Measurements from ENCODE around the gene WTIP.

Gene WTIP

DNA sequence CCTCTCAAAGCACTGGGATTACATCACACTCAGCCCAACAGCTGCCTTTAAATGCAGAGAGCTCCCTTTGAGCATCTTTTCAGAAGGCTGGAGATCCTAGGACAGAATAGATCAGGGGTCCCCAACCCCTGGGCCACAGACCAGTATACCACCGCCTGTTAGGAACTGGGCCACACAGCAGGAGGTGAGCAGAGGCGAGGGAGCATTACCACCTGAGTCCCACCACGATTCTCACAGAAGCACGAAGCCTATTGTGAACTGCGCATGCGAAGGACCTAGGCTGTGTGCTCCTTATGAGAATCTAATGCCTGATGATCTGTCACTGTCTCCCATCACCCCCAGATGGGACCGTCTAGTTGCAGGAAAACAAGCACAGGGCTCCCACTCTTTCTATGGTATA, 2.2 kb upstream of the WTIP start:
- no peak for DNase-seq (ENCODE audit: low spot score)

GRCh38 chr19:34480491-34480890, 1.1 kb upstream of the WTIP start:
- DNase-seq (ENCODE audit: low spot score): no peak

GRCh38 chr19:34481861-34482379, 362 bp downstream of the WTIP start:
- no peak for DNase-seq (ENCODE audit: low spot score)

DNA sequence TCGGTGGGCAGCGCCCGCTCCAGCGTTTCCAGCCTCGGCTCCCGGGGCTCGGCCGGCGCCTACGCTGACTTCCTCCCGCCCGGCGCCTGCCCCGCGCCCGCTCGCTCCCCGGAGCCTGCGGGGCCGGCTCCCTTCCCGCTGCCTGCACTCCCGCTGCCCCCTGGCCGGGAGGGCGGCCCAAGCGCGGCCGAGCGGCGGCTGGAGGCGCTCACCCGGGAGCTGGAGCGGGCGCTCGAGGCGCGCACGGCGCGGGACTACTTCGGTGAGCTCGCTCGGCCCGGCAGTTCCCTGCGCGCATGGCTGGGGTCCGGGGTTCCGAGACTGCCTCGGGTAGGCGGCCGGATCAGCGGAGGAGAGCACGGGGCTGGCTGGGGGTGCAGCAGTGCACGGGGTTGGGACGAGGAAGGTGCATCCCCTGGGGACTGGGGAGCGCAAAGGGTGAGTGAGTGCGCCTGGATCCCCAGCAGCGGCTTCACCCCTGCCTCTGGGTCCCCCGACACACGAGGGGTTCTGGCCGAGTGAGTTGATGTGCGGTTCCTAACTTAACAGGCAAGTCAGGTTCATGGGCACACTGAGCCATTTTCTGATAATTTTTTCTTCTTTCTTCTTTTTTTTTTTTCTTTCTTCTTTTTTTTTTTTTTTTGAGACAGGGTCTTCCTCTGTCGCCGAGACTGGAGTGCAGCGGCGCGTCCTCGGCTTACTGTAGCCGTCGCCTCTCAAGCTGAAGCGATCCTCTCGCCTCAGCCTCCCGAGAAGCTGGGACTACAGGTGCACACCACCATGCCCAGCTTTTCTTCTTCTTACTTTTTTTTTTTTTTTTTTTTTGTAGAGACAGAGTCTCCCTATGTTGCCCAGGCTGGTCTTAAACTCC, 1.1 kb downstream of the WTIP start:
- no peak for DNase-seq (ENCODE audit: low spot score)

- DNase-seq (ENCODE audit: low spot score): no peak
These were observed 2.8 kb downstream of the WTIP start for GRCh38 chr19:34484328-34484727.

GRCh38 chr19:34485831-34486230, 4.3 kb downstream of the WTIP start:
- DNase-seq (ENCODE audit: low spot score): no peak

- no peak for DNase-seq (ENCODE audit: low spot score)
These were observed 6.1 kb downstream of the WTIP start for GRCh38 chr19:34487651-34488051.

DNA sequence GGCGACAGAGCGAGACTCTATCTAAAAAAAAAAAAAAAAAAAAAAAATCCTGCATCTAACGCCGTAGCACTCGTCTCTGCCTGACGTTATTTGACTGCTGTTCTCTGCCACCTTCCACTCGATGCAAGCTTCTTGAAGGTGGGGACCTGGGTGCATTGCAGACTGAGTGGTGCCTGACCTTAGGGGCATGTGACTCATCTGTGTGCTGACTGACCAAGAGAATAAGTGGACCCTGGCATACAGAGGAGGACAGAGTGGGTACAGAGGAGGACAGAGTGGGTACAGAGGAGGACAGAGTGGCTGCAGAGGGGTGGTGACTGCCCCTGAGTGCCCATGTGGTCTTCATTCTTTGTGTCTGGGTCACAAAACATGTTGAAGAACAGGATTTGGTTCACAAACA, 7.6 kb downstream of the WTIP start:
- no peak for DNase-seq (ENCODE audit: low spot score)

DNA sequence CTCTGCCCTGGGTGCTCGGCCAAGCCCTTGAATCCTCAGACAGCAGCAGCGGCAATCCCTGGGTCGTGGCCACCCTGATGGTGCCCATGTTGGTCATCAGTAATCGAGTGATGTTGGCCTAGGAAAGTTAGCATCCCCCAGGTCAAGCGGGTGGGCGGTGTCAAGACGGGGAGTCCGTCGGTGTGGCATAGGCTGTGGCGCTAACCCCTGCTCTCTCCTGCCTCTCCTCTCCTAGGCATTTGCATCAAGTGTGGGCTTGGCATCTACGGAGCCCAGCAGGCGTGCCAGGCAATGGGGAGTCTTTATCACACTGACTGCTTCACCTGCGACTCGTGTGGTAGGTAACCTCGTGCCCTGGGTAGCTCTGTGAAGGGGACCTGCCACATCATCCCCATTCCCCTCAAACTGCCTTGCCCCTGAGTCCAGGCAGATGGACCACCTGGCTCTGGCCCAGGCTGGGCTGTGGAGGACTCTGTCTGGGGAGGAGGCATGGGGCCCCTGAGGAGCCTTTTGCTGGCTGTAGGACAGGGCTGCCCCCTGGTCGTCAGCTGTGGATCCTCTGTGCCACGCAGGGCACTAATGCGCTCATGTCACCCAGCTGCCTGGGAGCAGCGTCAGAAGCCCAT, 8.7 kb downstream of the WTIP start:
- DNase-seq (ENCODE audit: low spot score): no peak

GRCh38 chr19:34493038-34493648, 11.6 kb downstream of the WTIP start:
- no peak for DNase-seq (ENCODE audit: low spot score)

DNA sequence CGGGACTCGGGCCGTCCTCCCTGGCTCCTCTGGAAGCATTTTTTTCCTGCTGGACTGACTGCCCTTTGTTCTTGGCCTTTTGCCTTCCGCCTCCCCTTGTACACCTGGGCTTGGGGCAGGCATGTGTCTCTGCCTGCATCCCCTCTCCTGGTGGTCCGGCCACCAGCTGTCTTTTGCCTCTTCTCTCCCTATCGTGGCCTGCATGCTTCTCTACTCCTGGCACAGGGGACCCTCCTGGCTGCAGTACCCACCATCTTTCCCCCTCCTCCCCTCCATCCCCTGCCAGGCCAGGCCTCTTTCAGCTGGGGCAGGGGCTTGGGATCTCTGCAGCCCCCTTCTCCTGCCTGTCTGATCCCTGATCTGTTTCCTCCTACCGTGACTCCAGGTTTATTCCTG, 12.1 kb downstream of the WTIP start:
- no peak for DNase-seq (ENCODE audit: low spot score)

GRCh38 chr19:34494601-34495000, 13.0 kb downstream of the WTIP start:
- no peak for DNase-seq (ENCODE audit: low spot score)

- DNase-seq (ENCODE audit: low spot score): no peak
These were observed 13.9 kb downstream of the WTIP start for GRCh38 chr19:34495416-34495815.

DNA sequence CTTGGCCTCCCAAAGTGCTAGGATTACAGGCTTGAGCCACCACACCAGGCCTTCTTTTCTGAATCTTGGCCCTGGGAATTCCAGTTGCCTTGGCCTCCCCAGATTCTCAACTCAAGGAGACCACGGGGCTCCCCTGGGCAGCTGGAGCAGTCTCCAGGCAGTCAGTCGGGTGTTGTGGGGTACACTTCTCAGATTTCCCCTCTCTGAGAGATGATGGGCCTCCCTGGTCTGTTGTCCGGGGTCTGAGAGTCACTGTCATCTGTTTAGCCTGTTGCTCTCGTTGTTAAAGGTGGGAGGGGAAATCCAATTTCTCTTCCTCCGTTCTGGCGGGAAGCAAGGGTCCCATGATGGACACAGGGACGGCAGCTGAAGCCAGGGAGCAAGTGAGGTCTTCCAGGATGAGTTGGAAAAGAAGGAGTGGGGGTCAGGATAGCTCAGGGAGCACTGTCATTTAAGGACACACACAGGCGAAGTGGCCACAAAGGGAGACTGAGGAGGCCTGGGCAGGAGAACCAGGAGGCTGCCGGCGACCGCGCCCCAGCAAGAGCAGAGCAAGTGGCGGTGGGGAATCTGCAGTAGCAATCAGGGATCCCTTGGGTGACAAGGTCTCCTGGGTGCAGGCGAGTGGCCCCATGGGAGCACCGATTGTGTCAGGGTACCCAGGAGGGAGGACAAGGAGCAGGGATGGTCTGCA, 15.7 kb downstream of the WTIP start:
- DNase-seq (ENCODE audit: low spot score): no peak

DNA sequence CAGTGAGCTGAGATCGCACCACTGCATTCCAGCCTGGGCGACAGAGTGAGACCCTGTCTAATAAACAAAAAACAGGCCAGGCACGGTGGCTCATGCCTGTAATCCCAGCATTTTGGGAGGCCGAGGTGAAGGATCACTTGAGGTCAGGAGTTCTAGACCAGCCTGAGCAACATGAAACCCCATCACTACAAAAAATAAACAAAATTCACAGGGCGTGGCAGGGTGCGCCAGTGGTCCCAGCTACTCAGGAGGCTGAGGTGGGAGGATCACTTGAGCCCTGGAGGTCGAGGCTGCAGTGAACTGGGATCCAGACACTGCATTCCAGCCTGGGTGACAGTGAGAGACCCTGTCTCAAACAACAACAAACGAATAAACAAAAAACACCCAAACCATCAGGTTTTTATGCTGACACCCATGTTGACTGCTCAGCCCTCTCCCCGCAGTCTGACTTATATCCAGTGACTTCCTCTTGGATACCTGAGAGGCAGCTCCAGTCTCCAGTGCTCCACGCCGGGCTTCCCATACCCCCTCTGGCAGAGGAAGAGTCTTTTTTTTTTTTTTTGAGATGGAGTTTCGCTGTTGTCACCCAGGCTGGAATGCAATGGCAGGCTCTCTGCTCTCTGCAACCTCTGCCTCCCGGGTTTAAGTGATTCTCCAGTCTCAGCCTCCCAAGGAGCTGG, 17.7 kb downstream of the WTIP start:
- DNase-seq (ENCODE audit: low spot score): no peak

DNA sequence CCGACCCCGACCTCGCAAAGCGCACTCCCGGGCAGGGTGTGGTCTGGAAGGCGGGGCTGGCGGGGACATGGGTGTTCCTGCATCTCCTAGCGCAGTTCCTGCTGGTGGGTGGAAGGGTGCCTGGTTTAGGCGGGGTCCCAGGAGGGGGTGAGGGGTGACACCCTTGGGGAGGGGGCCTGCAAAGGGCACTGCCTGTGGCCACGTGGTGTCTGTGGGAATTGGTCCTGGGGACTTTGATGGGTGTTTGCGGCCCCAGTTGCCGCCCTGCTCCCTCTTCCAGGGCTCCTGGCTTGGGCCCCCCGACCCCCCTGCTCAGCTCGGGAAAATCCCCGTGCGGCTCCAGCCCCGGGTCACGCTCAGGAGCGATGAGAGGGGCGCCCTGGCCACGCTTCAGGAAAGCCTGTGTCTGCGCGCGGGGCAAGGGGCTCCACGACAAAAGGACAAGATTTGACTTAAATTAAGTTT, 19.1 kb downstream of the WTIP start:
- DNase-seq (ENCODE audit: low spot score): no peak

GRCh38 chr19:34501339-34502320, 20.1 kb downstream of the WTIP start:
- DNase-seq (ENCODE audit: low spot score): peak; percentile 80

DNA sequence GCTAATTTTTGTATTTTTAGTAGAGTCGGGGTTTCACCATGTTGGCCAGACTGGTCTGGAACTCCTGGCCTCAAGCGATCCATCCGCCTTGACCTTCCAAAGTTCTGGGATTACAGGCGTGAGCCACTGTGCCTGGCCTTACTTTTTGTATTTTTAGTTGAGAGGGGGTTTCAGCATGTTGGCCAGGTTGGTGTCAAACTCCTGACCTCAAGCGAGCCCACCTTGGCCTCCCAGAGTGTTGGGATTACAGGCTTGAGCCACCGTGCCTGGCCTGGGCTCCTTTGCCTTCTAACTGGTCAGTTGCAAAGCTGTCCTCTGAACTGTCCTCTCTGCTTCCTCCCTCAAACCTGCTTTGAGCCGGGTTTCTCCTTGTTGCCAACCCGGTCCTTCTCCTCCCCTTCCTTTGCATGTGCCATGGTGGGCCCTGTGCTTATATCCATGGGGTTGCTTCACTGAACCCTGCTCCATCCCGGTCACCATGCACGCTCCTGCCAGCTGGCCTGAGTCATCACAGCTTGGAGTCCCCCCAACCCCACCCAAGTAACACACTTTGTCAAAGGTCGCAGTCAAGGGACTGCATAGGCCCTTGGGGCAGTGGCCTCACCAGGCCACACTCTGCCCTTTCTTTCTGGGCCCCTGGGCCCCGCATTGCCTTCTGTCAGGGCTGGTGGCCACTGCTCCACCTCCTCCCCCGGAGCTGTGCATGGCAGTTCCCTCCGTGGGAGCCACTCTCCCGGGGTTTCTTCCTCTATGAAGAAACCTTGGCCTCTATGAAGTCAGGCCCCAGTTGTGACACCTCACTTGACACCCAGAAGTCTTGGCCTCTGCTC, 21.2 kb downstream of the WTIP start:
- no peak for DNase-seq (ENCODE audit: low spot score)

DNA sequence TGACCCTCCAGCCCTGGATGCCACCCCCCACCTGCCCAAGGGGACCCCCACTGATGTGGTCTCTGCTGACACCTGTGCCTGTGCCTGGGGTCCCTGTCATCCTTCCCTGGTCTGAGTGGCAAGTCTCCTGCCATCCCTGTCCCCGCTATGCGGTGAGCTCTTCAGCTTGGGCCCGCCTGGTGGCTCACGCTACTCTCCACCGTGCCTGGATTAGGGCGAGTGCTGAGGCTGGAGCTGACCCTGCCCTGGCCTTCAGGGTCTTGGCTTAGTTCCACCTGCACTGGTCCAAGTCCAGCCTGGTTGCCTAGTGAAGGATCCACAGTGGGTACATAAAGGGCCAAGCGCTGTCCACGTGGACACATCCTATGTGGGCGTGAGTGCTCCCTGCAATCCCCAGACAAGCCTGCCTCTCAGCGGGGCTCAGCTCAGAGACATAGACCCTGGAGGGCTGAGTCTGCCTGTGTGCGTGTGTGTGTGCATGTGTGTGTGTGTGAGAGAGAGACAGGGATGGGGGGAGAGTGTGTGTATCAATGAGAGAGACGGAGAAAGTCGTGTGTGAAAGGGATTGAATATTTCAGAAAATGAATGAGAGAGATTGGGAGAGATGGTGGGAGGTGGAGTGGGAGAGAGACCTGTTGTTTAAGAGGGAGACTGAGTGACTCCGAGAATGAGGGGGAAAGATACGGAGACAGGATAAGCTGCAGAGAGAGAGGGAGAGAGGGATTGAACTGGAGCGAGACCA, 22.1 kb downstream of the WTIP start:
- no peak for DNase-seq (ENCODE audit: low spot score)
